GM20000 (cell line): ENCODE measurements around the gene QSOX2.

Experiments
- DNase-seq: peaks from one replicate; pipeline ENCODE4 v3.0.0; 2012; ENCODE audit warnings: low spot score
- TF ChIP-seq, protein P1 (sequence below): IDR thresholded peaks from 2 replicates; pipeline ENCODE4 v1.5.1; 2012; ENCODE audit warnings: mild to moderate bottlenecking, control low read depth; ENCODE audit errors: extremely low read depth, missing control alignments

The QSOX2 gene

GRCh38 chr9:136190237-136190601 lies 55.4 kb downstream of the QSOX2 start:
- TF ChIP-seq, protein P1, sequence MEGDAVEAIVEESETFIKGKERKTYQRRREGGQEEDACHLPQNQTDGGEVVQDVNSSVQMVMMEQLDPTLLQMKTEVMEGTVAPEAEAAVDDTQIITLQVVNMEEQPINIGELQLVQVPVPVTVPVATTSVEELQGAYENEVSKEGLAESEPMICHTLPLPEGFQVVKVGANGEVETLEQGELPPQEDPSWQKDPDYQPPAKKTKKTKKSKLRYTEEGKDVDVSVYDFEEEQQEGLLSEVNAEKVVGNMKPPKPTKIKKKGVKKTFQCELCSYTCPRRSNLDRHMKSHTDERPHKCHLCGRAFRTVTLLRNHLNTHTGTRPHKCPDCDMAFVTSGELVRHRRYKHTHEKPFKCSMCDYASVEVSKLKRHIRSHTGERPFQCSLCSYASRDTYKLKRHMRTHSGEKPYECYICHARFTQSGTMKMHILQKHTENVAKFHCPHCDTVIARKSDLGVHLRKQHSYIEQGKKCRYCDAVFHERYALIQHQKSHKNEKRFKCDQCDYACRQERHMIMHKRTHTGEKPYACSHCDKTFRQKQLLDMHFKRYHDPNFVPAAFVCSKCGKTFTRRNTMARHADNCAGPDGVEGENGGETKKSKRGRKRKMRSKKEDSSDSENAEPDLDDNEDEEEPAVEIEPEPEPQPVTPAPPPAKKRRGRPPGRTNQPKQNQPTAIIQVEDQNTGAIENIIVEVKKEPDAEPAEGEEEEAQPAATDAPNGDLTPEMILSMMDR = no peak
- DNase-seq = no peak

- DNase-seq = no peak
- TF ChIP-seq, protein P1 = no peak
Measured at GRCh38 chr9:136189394-136190236, 56.0 kb downstream of the QSOX2 start.

- TF ChIP-seq, protein P1 = no peak
- DNase-seq = no peak
Measured at GRCh38 chr9:136187683-136188586, 57.7 kb downstream of the QSOX2 start.

GRCh38 chr9:136187197-136187596 lies 58.4 kb downstream of the QSOX2 start:
- DNase-seq = no peak
- TF ChIP-seq, protein P1 = no peak

DNA sequence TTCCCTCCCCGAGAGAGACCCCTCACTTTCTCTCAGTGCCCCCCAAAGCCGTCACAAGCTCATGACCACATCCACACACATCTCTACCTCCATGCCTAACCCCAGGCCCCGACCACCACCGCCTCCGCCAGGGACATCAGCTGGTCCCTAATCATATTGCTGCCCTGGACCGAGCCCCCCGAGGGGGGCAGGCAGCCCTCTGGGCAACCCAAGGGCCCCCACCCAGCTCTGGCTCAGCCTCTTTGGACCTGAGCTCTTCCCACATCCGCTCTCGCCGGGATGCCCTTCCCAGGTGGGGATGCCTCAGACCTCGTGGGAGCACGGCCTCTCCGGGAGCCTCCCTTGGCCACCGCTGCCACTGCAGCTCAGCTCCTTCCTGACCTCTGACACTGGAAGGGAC lies 59.2 kb downstream of the QSOX2 start:
- TF ChIP-seq, protein P1 = no peak
- DNase-seq = no peak

DNA sequence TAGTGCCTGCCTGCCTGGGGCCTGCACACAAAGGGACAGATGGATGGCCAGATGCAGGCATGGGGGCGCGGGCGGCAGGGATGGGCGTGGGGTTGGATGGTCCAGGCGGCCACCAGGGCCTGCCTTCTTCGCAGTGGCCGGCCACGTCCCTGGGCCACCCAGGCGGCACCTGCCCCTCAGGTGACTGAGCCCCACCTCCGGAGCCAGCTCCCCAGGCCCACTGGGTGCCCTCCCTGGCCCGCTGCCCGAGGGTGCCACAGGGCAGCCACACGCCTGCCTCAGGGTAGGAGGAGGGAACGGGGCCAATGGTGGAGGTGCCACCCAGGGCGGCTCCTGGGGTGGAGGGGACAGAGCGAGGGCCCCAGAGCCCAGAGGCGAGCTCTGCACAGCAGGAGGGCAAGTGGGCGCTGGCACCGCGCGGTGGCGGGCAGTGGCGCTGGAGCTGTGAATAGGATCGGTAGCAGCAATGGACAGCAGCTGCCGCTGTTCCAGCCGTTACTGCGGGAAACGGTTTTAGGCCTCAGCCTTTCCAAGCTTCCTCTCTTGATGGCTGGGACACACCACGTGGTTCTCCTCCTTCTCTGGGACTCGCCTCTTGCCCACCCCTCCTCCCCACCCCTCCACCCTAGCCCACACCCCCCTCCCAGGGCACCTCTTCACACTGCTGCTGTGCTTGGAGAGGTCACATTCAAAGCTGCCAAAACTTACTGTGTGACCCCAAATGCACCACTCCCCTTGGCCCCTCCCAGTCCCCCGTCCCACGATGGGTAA lies 59.8 kb downstream of the QSOX2 start:
- TF ChIP-seq, protein P1 = no peak
- DNase-seq = no peak

DNA sequence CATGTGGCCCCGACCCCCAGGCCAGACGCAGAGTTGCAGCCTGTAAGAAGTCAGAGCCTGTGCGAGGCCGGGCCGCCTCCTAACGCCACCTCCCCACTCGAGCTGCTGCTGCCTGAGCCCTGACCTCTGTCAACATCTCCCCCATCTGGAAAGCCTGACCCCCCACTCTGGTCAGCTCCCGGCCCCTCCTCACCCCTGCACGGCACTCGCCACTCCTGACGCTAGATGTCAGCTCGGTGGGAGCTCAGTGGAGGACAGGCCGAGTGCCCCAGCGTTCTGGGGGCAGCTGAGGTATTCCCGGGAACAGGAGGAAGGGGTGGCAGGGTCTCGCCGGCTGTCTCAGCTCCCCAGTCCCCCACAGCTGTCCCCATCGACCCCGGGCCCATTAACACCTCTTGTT lies 60.5 kb downstream of the QSOX2 start:
- no peak for DNase-seq
- TF ChIP-seq, protein P1 = no peak
